Measurements from ENCODE around the gene NOXA1. TPM values are rescaled to one million over a fixed set of nuclear protein-coding genes. Genes with fewer than 3 reads are reported as not detected.

The NOXA1 gene
- total and polyA plus RNA-seq, 2 donors from 2014 or later, result 19.1 to 21.8 TPM

DNA sequence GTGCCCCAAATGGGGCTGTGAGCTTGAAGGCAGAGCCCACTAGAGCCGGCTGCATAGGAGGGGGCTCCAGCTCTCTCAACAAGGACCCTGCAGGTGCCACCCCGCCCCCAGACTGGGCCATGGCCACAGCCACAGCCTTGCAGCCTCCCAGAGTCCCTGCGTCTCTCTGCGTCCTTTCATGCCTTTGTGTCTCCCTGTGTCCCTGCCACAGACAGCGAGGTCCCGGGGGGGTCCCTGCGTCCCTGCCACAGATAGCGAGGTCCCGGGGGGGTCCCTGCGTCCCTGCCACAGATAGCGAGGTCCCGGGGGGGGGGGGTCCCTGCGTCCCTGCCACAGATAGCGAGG is 6.3 kb downstream of the NOXA1 start:
- intact Hi-C loops (cut with DNase I), result no loop called here
- TF ChIP-seq CTCF (IDR thresholded peaks at IDR 0.05; ENCODE audit: borderline replicate concordance, extremely low read depth, insufficient read depth), result no peak
- DNase-seq, result peak in 1 of 5 donors; percentile 68

GRCh38 chr9:137429974-137430722 is 7.0 kb downstream of the NOXA1 start:
- intact Hi-C loops (cut with DNase I), result no loop called here
- Histone ChIP-seq H3K27ac (ENCODE audit: low read depth in 2 of 2, low read length in 2 of 2) (no peak overlapping the region), H3K27me3 (ENCODE audit: control insufficient read depth, insufficient read depth, low read length) (no peaks in the 10 kb centered on the region), H3K9me3 (ENCODE audit: control insufficient read depth in 2 of 3, insufficient read depth in 1 of 3, low read length in 3 of 3) (no peaks in the 10 kb centered on the region), H3K4me3 (ENCODE audit: low read length in 3 of 3) (no peak overlapping the region), H3K9ac (ENCODE audit: low read length in 3 of 3) (no peak overlapping the region), H3K36me3 (ENCODE audit: control insufficient read depth in 2 of 3, insufficient read depth in 3 of 3, low read length in 3 of 3) (no peaks in the 10 kb centered on the region), H3K4me1 (ENCODE audit: control insufficient read depth in 2 of 3, insufficient read depth in 2 of 3, low read depth in 1 of 3, low read length in 3 of 3) (no peaks in the 10 kb centered on the region)
- DNase-seq (peak in 1 of 5 donors; percentile 73), FAIRE-seq (no peak)
- no peak for TF ChIP-seq CTCF (IDR thresholded peaks at IDR 0.05; ENCODE audit: borderline replicate concordance, extremely low read depth, insufficient read depth)

More for the DNA sequence above, 6.3 kb downstream of the NOXA1 start:
- FAIRE-seq, result no peak
- Histone ChIP-seq H3K27ac (ENCODE audit: low read depth in 2 of 2, low read length in 2 of 2) (no peak overlapping the region), H3K4me1 (ENCODE audit: control insufficient read depth in 2 of 3, insufficient read depth in 2 of 3, low read depth in 1 of 3, low read length in 3 of 3) (no peaks in the 10 kb centered on the region), H3K27me3 (ENCODE audit: control insufficient read depth, insufficient read depth, low read length) (no peaks in the 10 kb centered on the region), H3K36me3 (ENCODE audit: control insufficient read depth in 2 of 3, insufficient read depth in 3 of 3, low read length in 3 of 3) (no peaks in the 10 kb centered on the region), H3K9ac (ENCODE audit: low read length in 3 of 3) (no peak overlapping the region), H3K4me3 (ENCODE audit: low read length in 3 of 3) (no peak overlapping the region), H3K9me3 (ENCODE audit: control insufficient read depth in 2 of 3, insufficient read depth in 1 of 3, low read length in 3 of 3) (no peaks in the 10 kb centered on the region)

DNA sequence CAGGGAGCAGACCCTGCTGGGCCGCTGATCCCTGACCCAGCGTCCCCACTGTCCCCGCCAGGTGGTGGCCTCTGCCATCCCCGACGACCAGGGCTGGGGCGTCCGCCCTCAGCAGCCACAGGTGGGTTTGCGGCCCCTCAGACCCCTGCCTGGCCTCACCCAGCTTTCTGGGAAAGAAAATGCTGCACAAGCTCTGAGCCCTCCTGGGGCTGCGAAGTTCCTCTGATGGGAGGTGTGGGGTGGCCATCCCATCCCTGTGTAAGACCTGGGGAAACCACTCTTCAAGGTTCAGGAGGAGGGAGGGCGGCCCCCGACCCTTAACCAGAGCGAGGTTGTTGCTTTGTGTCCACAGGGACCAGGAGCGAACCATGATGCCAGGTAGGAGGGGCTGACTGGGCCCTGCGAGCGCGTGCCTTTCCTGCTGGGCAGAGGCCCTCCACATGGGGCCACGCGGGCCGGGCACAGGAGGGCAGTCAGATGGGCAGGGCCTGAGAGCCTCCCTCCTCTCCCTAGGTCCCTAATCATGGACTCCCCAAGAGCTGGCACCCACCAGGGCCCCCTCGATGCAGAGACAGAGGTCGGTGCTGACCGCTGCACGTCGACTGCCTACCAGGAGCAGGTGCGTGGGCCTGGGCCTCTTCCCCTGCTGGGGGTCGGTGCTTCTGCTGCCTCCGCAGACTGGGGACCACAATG is 7.7 kb downstream of the NOXA1 start:
- no peak overlapping the region for H3K27ac ChIP-seq (ENCODE audit: low read depth in 2 of 2, low read length in 2 of 2)
- no peak overlapping the region for H3K4me3 ChIP-seq (ENCODE audit: low read length in 3 of 3)
- TF ChIP-seq CTCF (IDR thresholded peaks at IDR 0.05; ENCODE audit: borderline replicate concordance, extremely low read depth, insufficient read depth), result no peak
- H3K9me3 ChIP-seq (ENCODE audit: control insufficient read depth in 2 of 3, insufficient read depth in 1 of 3, low read length in 3 of 3), result no peaks in the 10 kb centered on the region
- H3K36me3 ChIP-seq (ENCODE audit: control insufficient read depth in 2 of 3, insufficient read depth in 3 of 3, low read length in 3 of 3), result no peaks in the 10 kb centered on the region
- H3K9ac ChIP-seq (ENCODE audit: low read length in 3 of 3), result no peak overlapping the region
- peak in 1 of 5 donors; percentile 68 for DNase-seq
- intact Hi-C loops (cut with DNase I), result no loop called here
- no peak for FAIRE-seq
- no peaks in the 10 kb centered on the region for H3K27me3 ChIP-seq (ENCODE audit: control insufficient read depth, insufficient read depth, low read length)
- H3K4me1 ChIP-seq (ENCODE audit: control insufficient read depth in 2 of 3, insufficient read depth in 2 of 3, low read depth in 1 of 3, low read length in 3 of 3), result no peaks in the 10 kb centered on the region
